D341Med (cell line): ENCODE results near the gene TOP3B.
"Not testable (repeated sequence)": the region's sequence is repeated elsewhere in the genome, so short reads cannot be mapped to it uniquely, and the experiment has no call there.

Source experiments
- DNase-seq: peaks from one replicate; pipeline ENCODE4 v3.0.0; 2012; ENCODE audit warnings: low spot score

Gene TOP3B

DNA sequence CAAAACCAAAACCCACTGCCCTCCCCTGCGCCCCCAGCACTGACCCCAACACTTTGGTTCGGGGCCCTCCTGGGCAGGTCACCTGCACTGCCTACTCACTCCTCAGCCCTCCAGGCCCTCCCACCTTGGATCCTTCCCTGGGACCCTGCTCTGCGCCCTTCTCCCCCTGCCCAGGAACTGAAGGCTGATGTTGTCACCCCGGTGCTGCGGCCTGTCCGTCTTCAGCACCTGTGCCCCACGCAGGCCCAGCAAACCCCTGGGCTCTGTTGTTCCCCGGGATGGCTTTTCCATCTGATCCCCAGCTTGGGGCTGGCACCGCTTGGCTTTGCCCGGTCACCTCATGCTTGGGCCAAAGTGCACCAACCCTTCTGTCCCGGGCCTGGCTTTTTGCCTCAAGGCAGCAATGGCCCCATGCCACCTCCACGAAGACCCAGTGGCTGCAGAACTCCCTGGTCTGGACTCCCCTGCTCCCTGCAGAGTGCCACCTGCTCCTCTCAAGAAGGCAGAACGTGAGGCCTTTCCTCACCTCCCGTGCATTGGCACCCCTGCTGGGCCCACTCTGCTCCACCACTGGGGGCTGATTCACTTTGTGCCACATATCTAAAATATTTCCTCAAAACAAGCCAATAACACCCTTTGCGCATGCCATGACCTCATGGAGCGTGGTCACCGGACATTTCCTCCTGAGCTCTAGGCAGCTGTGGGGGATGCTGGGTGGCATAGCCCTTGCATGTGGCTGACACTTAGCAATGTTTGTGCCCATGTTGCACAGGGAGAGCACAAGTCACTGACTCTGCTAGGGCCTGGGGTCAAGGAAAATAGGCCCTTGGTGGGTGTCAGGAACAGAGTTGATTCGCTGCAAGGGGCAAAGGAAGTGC lies 38.8 kb downstream of the TOP3B start:
- DNase-seq: no peak

DNA sequence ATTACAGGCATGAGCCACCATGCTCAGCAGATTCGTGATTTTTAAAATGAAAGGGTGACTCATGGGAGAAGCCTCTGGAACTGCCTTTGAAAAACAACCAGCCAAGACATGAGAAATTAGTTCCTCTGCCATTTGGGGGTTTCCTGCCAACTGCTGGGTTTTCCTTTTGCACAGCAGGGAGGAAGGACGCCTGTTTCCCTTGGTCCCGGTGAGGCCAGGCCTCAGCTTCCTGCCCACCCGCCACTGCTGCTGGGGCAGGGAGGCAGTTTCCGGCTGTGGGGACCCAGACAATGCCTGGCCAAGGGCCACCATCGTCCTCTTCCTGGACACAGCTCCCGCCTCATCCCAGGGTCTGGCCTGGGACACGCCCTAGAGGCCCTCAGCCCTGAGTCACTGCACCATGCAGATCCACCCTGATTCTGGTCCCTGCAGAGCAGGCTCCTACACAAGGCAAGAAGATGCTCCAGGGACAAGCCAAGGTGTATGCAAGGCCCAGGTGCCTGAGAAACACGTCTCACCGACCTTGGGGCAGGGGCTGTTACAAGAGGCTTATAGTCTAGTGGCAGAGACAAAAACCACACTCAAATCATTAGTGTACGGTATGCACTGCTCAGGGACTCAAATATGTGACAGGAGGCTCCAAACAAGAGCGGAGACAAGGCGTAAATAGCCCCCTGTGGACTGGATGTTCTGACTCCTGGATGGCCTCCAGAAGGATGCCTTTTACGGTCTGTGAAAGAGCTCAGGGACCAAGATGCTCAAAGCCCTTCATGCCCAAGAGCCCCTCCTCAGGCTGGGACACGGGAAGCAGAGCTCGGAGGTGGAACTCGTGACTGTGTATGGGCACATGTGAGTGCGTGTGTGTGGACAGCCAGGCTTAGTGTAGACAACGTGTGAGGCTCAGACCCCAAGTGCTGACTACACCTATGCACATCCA lies 39.9 kb downstream of the TOP3B start:
- no peak for DNase-seq

GRCh38 chr22:21941921-21942320 lies 40.7 kb downstream of the TOP3B start:
- DNase-seq: no peak

DNA sequence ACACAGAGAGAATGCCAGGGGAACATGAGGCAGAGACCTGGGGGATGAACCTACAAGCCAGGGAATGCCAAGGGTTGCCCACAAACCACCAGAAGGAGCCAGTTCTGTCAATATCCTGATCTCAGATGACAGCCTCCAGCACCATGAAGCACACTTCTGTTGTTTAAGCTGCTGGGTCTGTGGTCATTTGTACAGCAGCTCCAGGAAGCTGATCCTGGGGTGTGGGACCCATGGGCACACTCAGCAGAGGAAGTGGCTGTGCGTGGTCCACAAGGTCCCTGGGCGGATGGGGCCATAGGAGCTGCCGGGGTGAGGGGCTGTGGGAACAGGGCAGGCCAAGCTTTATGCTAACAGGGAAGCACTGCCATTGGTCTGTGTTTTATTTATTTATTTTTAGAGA lies 42.1 kb downstream of the TOP3B start:
- no peak for DNase-seq

GRCh38 chr22:21939935-21940334 lies 42.7 kb downstream of the TOP3B start:
- DNase-seq: not testable (repeated sequence)

DNA sequence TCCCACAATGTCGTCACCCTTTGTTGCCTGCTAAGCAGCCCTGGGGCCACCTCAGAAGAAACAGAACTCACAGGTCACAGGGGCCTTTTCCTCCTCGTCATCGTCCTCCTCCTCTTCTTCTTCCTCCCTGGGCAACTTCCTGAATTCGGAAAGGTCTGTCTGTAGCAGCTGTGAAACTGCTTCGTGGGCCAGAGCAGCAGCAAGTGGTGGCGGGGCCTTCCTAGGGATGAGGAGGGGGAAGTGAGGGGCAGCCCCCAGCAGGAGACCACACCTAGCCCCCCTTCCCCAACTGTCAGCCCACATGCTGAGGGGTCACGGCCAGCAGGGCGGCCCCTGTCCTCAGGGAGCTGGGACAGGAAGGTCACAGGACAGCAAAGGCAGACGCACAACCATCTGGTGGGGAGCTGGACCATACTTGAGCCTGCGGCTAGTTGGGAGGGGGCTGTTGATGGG lies 43.1 kb downstream of the TOP3B start:
- DNase-seq: no peak

GRCh38 chr22:21938906-21939305 lies 43.7 kb downstream of the TOP3B start:
- no peak for DNase-seq

GRCh38 chr22:21938071-21938822 lies 44.3 kb downstream of the TOP3B start:
- peak; percentile 95 for DNase-seq

DNA sequence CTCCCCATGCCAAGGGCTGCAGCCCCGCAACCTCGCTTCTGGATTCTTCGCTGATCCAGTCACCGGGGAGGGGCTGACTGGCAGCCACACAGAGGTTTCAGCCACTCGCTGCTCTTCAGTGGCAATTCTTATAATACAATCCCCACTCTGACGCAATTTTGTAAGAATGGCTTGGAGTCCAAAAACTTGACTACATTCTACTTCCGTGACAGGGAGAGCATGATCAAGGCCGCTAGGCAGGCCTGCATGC lies 44.8 kb downstream of the TOP3B start:
- DNase-seq: no peak

DNA sequence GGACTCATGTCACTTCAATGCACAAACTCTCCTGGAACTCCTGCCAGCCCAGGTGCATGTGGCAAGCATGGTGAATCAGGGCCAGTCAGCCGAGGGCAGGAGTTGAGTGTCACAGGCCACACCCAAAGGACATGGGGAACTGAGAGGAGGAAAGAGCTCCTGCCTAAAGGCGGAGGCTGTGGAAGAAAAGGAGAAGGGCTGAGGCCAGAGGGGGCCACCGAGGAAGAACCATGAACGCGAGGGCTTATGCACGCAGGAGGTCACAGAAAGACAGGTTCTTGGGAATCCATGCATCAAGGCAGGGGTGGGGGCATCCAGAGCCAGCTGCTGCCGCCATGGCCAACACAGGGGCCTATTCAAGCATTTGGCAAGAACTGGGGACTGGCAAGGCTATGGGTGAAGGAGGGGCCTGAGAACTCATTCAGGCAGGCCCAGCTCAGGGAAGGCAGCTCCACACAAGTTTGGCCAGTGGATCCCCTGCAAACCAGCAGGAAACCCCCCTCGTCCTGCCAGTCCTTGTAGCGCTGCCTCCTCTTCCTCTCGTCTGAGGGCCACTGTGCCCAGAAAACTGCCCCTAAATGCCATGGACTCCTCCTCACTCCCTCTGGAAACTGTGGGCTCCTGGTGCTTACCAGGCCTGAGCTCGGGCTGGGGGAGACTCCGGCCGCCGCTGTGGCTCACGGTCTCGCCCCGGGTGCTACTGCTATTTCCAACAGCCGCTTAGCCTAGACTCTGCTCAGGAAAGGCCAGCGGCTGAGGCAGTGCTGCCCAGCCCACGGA lies 45.4 kb downstream of the TOP3B start:
- DNase-seq: no peak

- no peak for DNase-seq
These were observed 46.3 kb downstream of the TOP3B start for GRCh38 chr22:21936151-21936775.

DNA sequence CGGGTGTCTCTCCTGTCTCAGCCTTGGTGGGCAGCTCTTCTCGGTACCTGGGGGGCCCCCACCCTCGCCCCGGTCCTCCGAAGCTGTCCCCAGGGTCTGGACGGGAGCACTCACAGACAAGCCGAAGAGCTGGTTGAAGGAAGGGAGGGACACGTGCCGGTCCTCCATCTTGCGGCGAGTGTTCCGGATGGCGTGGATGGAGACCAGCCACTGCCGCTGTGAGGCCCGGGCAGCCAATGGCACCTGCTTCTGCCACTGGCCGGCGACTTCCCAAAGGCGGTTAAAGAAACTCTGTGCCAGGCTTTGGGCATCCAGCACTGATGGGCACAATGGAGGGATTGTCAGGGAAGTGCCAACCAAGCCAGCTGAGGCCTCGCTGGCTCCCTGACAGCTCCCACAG lies 48.7 kb downstream of the TOP3B start:
- no peak for DNase-seq

GRCh38 chr22:21933413-21933812 lies 49.2 kb downstream of the TOP3B start:
- DNase-seq: no peak

DNA sequence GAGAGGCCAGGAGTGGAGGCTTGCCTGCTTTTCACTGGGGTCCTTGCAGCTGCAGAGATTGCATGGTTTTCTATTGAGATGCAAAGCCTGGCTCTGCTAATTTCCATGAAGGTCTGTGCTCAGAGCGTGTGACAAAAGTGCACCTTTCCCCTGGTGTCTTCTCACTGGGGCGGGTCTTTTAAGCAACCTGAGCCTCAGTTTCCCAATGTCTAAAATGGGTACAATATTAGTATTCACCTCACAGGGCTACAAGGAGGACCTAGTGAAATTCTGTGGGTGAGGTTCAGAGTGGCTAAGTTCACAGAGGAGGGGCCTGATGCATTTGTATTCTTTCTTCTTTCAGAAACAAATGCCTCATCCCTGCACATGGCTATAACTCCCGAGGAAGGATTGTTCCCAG lies 50.2 kb downstream of the TOP3B start:
- no peak for DNase-seq

DNA sequence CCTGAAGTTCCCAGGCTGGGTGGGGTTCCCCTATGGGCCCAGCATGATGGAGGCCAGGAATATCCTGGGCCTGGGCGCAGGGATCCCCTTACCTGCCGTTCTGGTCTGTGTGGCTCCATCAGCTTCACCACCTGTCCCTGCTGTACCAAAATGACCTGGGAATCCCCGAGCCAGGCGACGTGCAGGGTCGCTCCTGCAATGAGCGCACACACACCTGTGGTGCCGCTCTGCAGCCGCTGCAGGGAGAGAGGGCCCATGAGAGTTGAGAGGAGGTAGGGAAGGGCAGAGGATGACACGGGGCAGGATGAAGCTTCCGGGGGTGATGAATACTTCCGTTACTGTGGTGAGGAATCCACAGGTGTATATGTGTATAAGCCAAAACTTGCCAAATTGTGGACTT lies 51.5 kb downstream of the TOP3B start:
- DNase-seq: no peak

- no peak for DNase-seq
These were observed 53.3 kb downstream of the TOP3B start for GRCh38 chr22:21929253-21929652.

- DNase-seq: no peak
These were observed 54.5 kb downstream of the TOP3B start for GRCh38 chr22:21928048-21928447.

DNA sequence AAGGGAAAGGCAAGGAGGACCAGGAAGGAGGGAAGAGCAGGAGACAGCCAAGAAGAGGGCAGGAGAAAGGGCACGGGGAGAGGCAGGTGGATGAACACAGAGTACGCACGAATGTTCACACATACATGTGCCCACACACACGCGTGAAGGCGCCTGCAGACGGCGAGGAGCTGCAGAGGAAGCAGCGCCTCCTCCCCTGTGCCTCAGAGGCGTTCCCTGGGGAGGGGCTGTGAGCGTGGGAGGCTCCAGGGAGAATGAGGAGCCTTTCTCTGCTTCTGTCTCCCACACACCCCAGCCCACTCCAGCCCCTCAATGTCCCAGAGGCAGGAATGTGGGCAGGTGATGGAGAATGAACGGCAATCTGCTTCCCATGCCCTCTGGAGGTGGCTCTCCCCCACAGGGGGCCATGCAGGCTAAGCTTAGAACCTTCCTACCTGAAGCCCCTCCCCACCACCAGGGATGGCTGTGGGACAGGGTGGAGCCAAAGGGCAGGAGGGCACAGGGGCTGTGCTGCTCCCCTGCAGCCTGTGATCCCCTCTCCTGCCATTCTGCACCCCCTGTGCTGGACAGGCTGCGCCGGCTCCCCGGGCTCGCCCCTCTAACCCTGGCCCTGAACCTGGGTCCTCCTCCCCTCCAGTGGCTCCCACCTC lies 55.3 kb downstream of the TOP3B start:
- no peak for DNase-seq

GRCh38 chr22:21926728-21927127 lies 55.9 kb downstream of the TOP3B start:
- no peak for DNase-seq

DNA sequence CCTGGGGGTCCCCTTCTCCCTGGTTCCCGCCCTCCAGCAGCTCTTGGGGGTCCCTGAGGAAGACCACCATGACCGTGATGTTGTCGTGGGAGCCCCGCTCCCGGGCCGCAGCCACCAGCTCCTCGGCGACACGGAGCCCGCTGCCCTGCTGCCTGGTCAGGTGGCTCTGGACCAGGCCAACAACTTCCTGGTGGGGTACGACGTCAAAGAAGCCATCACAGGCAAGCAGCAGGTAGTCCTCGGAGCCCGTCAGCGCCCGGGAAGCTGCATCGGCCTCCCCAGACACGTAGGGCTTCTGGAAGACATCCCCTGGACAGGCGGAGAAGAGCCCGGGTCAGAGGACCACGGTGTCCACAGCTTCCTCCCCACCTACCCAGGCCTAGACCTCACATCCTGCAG lies 59.4 kb downstream of the TOP3B start:
- no peak for DNase-seq
